Esophagus squamous epithelium (tissue), 5 donors: ENCODE measurements around the gene ZFAND3. TPM values are rescaled to one million over a fixed set of nuclear protein-coding genes. Genes with fewer than 3 reads are reported as not detected.

Source experiments
- DNase-seq: peaks from one replicate; lab custom pipeline; 2025; lab: John Stamatoyannopoulos, UW
- H3K27ac ChIP-seq, 4 donors: fragments of 200-600 bp; sonication (generic); one replicate each; pipeline ENCODE4 v1.5.1; 2016 to 2019; ENCODE audit warnings: mild to moderate bottlenecking in 1 of 4
- H3K27me3 ChIP-seq, 4 donors: fragments of 200-600 bp; sonication (generic); 1 replicate in 3 of 4; 2 replicates in 1 of 4; pipeline versions ENCODE4 v1.5.1 to v1.6.0; 2017 to 2021; ENCODE audit warnings: antibody characterized with exemption in 1 of 4
- H3K36me3 ChIP-seq, 3 donors: fragments of 200-600 bp; sonication (generic); one replicate each; pipeline ENCODE4 v1.5.1; 2016 to 2019
- H3K4me1 ChIP-seq, 3 donors: fragments of 200-600 bp; sonication (generic); one replicate each; pipeline ENCODE4 v1.5.1; 2017 to 2019
- H3K4me3 ChIP-seq, 4 donors: fragments of 200-600 bp; sonication (generic); 1 replicate in 3 of 4; 2 replicates in 1 of 4; pipeline ENCODE4 v1.5.1; 2016 to 2019; ENCODE audit warnings: mild to moderate bottlenecking in 2 of 4, moderate library complexity in 1 of 4
- H3K9me3 ChIP-seq, 3 donors: fragments of 200-600 bp; sonication (generic); one replicate each; pipeline ENCODE4 v1.5.1; 2016 to 2019
- CTCF ChIP-seq, 6 experiments: fragments of 450-650 bp in 4 of 6; fragments of 200-600 bp in 2 of 6; sonication (generic) in 2 of 6; IDR thresholded peaks; one replicate each; pipeline ENCODE4 v1.5.1; 2016 to 2019; ENCODE audit warnings: antibody characterized with exemption in 6 of 6, mild to moderate bottlenecking in 4 of 6, moderate library complexity in 4 of 6
- POLR2A ChIP-seq, 4 donors: fragments of 450-650 bp; IDR thresholded peaks; one replicate each; pipeline ENCODE4 v1.6.1; 2017; ENCODE audit warnings: antibody characterized with exemption in 4 of 4, mild to moderate bottlenecking in 4 of 4, moderate library complexity in 3 of 4
- WGBS, 2 donors: methylation state at CpG; one replicate each; pipeline ENCODE4 v1.1.5; 2018; 5-methylcytosine and 5-hydroxymethylcytosine counted together
- intact Hi-C: fragments of 100-400 bp; cut with DNase I; formaldehyde crosslinking; loops from one replicate; pipeline ENCODE4 v1.15.0; 2022
- total RNA-seq, 4 donors: library from RNA; depleted of rRNA; stranded (reverse); fragments of >200 nt; gene quantifications; one replicate each; pipeline ENCODE4 v1.1.0, GENCODE V29; 2016
- donor health status: DM: yes; HTN: yes; CAD: no.

Gene ZFAND3
- total RNA-seq, 4 donors from 2014 or later, result 15.7 to 23.8 (median 20.9) TPM

DNA sequence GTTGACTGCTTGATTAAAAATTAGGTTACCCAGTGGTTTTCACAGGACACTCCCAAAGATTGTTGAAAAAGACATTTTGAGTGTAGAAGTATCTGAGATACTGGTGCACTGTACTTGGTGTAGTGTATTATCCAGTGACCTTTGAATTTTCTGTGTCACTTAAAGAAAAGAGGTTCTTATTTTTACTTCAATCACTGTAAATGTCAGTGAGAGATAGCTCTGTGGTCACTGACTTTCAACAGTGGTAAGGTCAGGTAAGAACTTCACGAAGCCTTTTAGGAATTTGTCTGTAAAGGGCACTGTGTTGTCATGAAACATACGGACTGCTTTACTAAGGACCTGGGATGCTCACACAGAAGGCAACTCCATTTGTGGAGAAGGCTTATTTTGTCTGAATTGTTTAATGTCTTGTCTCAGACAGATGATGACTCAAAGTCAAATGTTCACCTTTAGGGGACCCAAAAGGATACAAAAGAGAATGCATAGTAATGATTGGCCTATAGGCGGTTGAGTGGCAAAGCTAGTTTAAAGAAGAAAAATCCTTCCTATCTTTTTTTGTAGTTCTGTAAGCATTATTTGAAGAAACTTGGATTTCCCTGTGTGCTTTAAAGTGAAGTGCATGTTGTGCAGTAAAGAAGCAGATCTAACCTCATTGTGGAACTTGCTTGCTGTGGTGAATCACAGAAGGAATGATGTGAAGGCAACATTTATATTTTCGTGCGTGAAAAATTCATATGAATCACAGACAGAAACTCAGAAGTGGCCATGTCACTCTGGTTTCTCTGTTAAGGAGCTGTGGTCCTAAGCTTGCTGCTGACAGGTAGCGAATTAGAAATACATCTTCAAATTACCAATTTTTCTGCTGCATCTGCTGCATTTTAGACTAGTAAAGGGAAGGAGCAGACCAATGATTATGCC is 47.3 kb downstream of the ZFAND3 start:
- TF ChIP-seq CTCF (IDR thresholded peaks at IDR 0.05), result no peak
- no peak for TF ChIP-seq POLR2A (IDR thresholded peaks at IDR 0.05)
- no peak overlapping the region for H3K27ac ChIP-seq
- peaks cover 4 to 47% (median 14%) of the 10 kb centered on the region in 3 donors for H3K4me1 ChIP-seq
- peaks cover 0 to 3% (median 0%) of the 10 kb centered on the region in 3 donors for H3K36me3 ChIP-seq
- no peak for DNase-seq
- intact Hi-C loops, result no loop called here
- WGBS, 2 donors, result 71 to 73% methylated on average over 6 of the region's 6 CpGs
- no peak overlapping the region for H3K4me3 ChIP-seq
- H3K9me3 ChIP-seq, result peaks cover 0 to 4% (median 0%) of the 10 kb centered on the region in 3 donors
- no peaks in the 10 kb centered on the region for H3K27me3 ChIP-seq

DNA sequence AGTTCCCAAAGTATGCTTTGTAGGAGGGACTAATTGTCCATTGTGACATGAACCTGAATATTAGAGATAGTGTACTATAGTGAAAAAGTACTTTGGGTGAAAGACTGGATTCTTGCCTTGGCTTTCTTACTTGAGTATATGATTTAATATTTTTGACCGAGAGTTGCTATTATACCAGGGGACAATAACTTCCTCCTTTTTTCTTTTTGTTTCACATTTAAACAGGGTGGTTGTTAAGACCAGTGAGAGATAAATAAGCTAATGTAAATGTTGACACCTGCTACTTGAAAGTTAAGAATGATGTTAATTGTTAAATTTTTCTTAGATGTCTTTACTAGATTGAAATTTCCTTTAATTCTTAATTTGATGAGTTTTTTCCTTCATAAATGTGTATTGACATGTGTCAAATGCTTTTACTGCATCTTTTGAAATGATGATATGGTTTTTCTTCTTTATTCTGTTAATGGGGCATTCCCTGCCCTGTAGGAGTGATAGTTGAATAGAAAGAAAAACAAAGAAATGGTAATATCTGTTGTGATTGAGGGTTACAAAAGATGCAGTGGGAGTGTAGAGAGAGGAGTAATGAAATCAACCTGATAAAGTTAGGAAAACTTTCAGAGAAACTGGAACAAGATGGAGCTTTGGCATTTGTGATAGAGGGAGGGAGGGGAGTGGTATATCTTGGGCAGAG is 48.4 kb downstream of the ZFAND3 start:
- 41 to 45% methylated on average over 1 of the region's 1 CpG for WGBS, 2 donors
- H3K36me3 ChIP-seq, result peaks cover 0 to 3% (median 0%) of the 10 kb centered on the region in 3 donors
- DNase-seq, result no peak
- no peak overlapping the region for H3K4me3 ChIP-seq
- peaks cover 0 to 4% (median 0%) of the 10 kb centered on the region in 3 donors for H3K9me3 ChIP-seq
- TF ChIP-seq POLR2A (IDR thresholded peaks at IDR 0.05) (no peak), CTCF (IDR thresholded peaks at IDR 0.05) (no peak)
- intact Hi-C loops, result no loop called here
- H3K27me3 ChIP-seq, result no peaks in the 10 kb centered on the region
- no peak overlapping the region for H3K27ac ChIP-seq
- H3K4me1 ChIP-seq, result peaks cover 4 to 39% (median 14%) of the 10 kb centered on the region in 3 donors

GRCh38 chr6:37868447-37868825 is 48.9 kb downstream of the ZFAND3 start:
- Histone ChIP-seq H3K9me3 (peaks cover 0 to 4% (median 0%) of the 10 kb centered on the region in 3 donors), H3K4me1 (peaks cover 4 to 37% (median 14%) of the 10 kb centered on the region in 3 donors), H3K4me3 (no peak overlapping the region), H3K27ac (no peak overlapping the region), H3K27me3 (no peaks in the 10 kb centered on the region), H3K36me3 (no peaks in the 10 kb centered on the region)
- TF ChIP-seq CTCF (IDR thresholded peaks at IDR 0.05), result no peak
- TF ChIP-seq POLR2A (IDR thresholded peaks at IDR 0.05), result no peak
- 51 to 55% methylated on average over 4 of the region's 4 CpGs for WGBS, 2 donors
- DNase-seq, result no peak
- intact Hi-C loops, result no loop called here

DNA sequence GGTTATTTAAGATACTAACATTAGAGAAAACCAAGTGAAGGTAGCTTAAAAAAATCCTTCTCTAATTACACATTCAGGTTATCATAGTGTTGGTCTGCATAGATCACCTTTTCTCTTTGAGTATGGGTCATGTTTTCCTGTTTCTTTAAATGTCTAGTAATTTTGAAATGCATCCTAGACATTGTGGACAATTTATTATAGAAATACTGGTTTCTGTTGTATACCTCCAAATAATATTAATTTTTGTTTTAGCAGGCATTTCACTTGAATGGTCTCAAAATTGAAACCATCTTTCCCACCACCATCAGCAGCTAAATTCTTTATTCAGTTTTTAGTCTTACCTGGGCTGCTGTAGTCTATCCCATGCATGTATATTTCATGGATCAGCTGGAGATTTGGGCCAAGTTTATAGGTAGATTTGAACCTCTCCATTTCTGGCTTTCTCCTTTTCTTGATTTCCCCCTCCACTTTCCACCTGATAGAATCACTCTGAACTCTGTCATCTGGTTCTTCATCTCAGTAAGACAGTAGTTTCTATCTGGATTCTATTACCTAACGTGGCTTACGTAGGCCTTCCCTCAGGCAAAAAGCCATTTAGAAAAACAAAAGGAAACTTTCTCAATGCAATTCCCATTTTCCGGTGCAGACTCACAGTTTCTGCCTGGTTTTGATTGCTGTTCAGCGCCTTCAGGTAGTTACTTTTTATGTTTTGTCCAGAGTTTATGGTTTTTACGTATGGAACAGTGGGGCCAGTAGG is 52.3 kb downstream of the ZFAND3 start:
- H3K36me3 ChIP-seq, result no peaks in the 10 kb centered on the region

More for the DNA sequence above, 52.3 kb downstream of the ZFAND3 start:
- 64 to 71% methylated on average over 5 of the region's 5 CpGs for WGBS, 2 donors
- TF ChIP-seq POLR2A (IDR thresholded peaks at IDR 0.05) (no peak), CTCF (IDR thresholded peaks at IDR 0.05) (no peak)
- Histone ChIP-seq H3K9me3 (peaks cover 0 to 4% (median 0%) of the 10 kb centered on the region in 3 donors), H3K4me1 (peaks cover 4 to 25% (median 11%) of the 10 kb centered on the region in 3 donors), H3K4me3 (no peak overlapping the region), H3K27me3 (no peaks in the 10 kb centered on the region), H3K27ac (no peak overlapping the region)
- DNase-seq, result no peak
- intact Hi-C loops, result no loop called here
